HEK293 (cell line): ENCODE results near the gene AMBRA1.
A peak's percentile ranks its signal among the peaks of the same experiment; 100 is the strongest.

Source experiments
- BCL11B ChIP-seq: fragments of 450-650 bp; formaldehyde crosslinking; IDR thresholded peaks from 2 replicates; pipeline ENCODE4 v1.5.1; 2016; ENCODE audit warnings: low read depth, missing biosample characterization, missing genetic modification characterization
- GLI4 ChIP-seq: fragments of 450-650 bp; formaldehyde crosslinking; IDR thresholded peaks from 2 replicates; pipeline ENCODE4 v1.5.1; 2016; ENCODE audit warnings: missing biosample characterization, missing genetic modification characterization
- GLIS2 ChIP-seq: fragments of 450-650 bp; formaldehyde crosslinking; IDR thresholded peaks from 2 replicates; pipeline ENCODE4 v1.5.1; 2016; ENCODE audit warnings: missing biosample characterization, missing genetic modification characterization
- HOXA7 ChIP-seq: sonication (generic); formaldehyde crosslinking; IDR thresholded peaks from 2 replicates; pipeline ENCODE4 v1.8.1; 2022; ENCODE audit warnings: missing genetic modification reagents, borderline replicate concordance
- KLF1 ChIP-seq: fragments of 450-650 bp; formaldehyde crosslinking; IDR thresholded peaks from 2 replicates; pipeline ENCODE4 v1.5.1; 2016; ENCODE audit warnings: missing biosample characterization, missing genetic modification characterization
- MEIS1 ChIP-seq: sonication (generic); formaldehyde crosslinking; IDR thresholded peaks from 2 replicates; pipeline ENCODE4 v1.8.1; 2022; ENCODE audit warnings: missing genetic modification reagents, mild to moderate bottlenecking, borderline replicate concordance
- MYNN ChIP-seq: fragments of 450-650 bp; formaldehyde crosslinking; IDR thresholded peaks from 2 replicates; pipeline ENCODE4 v1.5.1; 2016; ENCODE audit warnings: missing biosample characterization, missing genetic modification characterization, borderline replicate concordance
- MZF1 ChIP-seq: fragments of 450-650 bp; formaldehyde crosslinking; IDR thresholded peaks from 2 replicates; pipeline ENCODE4 v1.5.1; 2017; ENCODE audit warnings: missing biosample characterization, missing genetic modification characterization, borderline replicate concordance
- PRDM6 ChIP-seq: fragments of 450-650 bp; formaldehyde crosslinking; IDR thresholded peaks from 2 replicates; pipeline ENCODE4 v1.5.1; 2017; ENCODE audit warnings: missing biosample characterization, missing genetic modification characterization
- ZBTB17 ChIP-seq: fragments of 450-650 bp; formaldehyde crosslinking; IDR thresholded peaks from 2 replicates; pipeline ENCODE4 v1.5.1; 2016; ENCODE audit warnings: missing biosample characterization, missing genetic modification characterization
- ZBTB7A ChIP-seq: fragments of 450-650 bp; formaldehyde crosslinking; IDR thresholded peaks from 2 replicates; pipeline ENCODE4 v1.5.1; 2016; ENCODE audit warnings: low read depth, missing biosample characterization, missing genetic modification characterization
- ZBTB8A ChIP-seq: fragments of 450-650 bp; formaldehyde crosslinking; IDR thresholded peaks from 2 replicates; pipeline ENCODE4 v1.5.1; 2016; ENCODE audit warnings: missing biosample characterization, missing genetic modification characterization
- ZEB2 ChIP-seq: fragments of 450-650 bp; formaldehyde crosslinking; IDR thresholded peaks from 2 replicates; pipeline ENCODE4 v1.5.1; 2016; ENCODE audit warnings: missing biosample characterization, missing genetic modification characterization
- ZNF132 ChIP-seq: fragments of 450-650 bp; formaldehyde crosslinking; IDR thresholded peaks from 2 replicates; pipeline ENCODE4 v1.5.1; 2017; ENCODE audit warnings: missing biosample characterization, missing genetic modification characterization, borderline replicate concordance
- ZNF133 ChIP-seq: fragments of 450-650 bp; formaldehyde crosslinking; IDR thresholded peaks from 2 replicates; pipeline ENCODE4 v1.5.1; 2016; ENCODE audit warnings: missing biosample characterization, missing genetic modification characterization
- ZNF155 ChIP-seq: fragments of 450-650 bp; formaldehyde crosslinking; IDR thresholded peaks from 2 replicates; pipeline ENCODE4 v1.5.1; 2016; ENCODE audit warnings: missing biosample characterization, missing genetic modification characterization
- ZNF16 ChIP-seq: fragments of 450-650 bp; formaldehyde crosslinking; IDR thresholded peaks from 2 replicates; pipeline ENCODE4 v1.5.1; 2016; ENCODE audit warnings: low read depth, missing biosample characterization, missing genetic modification characterization
- ZNF169 ChIP-seq: fragments of 450-650 bp; formaldehyde crosslinking; IDR thresholded peaks from 2 replicates; pipeline ENCODE4 v1.5.1; 2016; ENCODE audit warnings: missing biosample characterization, missing genetic modification characterization
- ZNF19 ChIP-seq: fragments of 450-650 bp; formaldehyde crosslinking; IDR thresholded peaks from 2 replicates; pipeline ENCODE4; 2016; ENCODE audit warnings: missing biosample characterization, missing genetic modification characterization, low read depth
- ZNF2 ChIP-seq: fragments of 450-650 bp; formaldehyde crosslinking; IDR thresholded peaks from 2 replicates; pipeline ENCODE4 v1.5.1; 2016; ENCODE audit warnings: missing biosample characterization, missing genetic modification characterization
- ZNF202 ChIP-seq: fragments of 450-650 bp; formaldehyde crosslinking; IDR thresholded peaks from 2 replicates; pipeline ENCODE4 v1.5.1; 2016; ENCODE audit warnings: missing biosample characterization, missing genetic modification characterization, borderline replicate concordance
- ZNF223 ChIP-seq: fragments of 450-650 bp; formaldehyde crosslinking; IDR thresholded peaks from 2 replicates; pipeline ENCODE4 v1.5.1; 2016; ENCODE audit warnings: missing biosample characterization, missing genetic modification characterization
- ZNF248 ChIP-seq: fragments of 450-650 bp; formaldehyde crosslinking; IDR thresholded peaks from 2 replicates; pipeline ENCODE4 v1.5.1; 2017; ENCODE audit warnings: missing biosample characterization, missing genetic modification characterization
- ZNF274 ChIP-seq, 2 experiments: fragments of 200-500 bp in 1 of 2; fragments of 450-650 bp in 1 of 2; sonication (Bioruptor generic) in 1 of 2; formaldehyde crosslinking in 1 of 2; IDR thresholded peaks; 2 replicates each; pipeline versions ENCODE4 v1.5.1 to v1.6.1; 2014 to 2016; ENCODE audit warnings: borderline replicate concordance in 1 of 2, inconsistent platforms in 1 of 2, low read length in 1 of 2, missing biosample characterization in 1 of 2, missing genetic modification characterization in 1 of 2
- ZNF473 ChIP-seq: fragments of 450-650 bp; formaldehyde crosslinking; IDR thresholded peaks from 2 replicates; pipeline ENCODE4 v1.5.1; 2017; ENCODE audit warnings: missing biosample characterization, missing genetic modification characterization
- ZNF529 ChIP-seq: fragments of 450-650 bp; formaldehyde crosslinking; IDR thresholded peaks from 2 replicates; pipeline ENCODE4 v1.5.1; 2017; ENCODE audit warnings: missing genetic modification characterization, missing biosample characterization; ENCODE audit not compliant: insufficient replicate concordance
- ZNF560 ChIP-seq: fragments of 450-650 bp; formaldehyde crosslinking; IDR thresholded peaks from 2 replicates; pipeline ENCODE4 v1.5.1; 2017; ENCODE audit warnings: missing biosample characterization, missing genetic modification characterization, borderline replicate concordance
- ZNF610 ChIP-seq: fragments of 450-650 bp; formaldehyde crosslinking; IDR thresholded peaks from 2 replicates; pipeline ENCODE4 v1.5.1; 2016; ENCODE audit warnings: missing biosample characterization, missing genetic modification characterization, borderline replicate concordance
- ZNF843 ChIP-seq: fragments of 450-650 bp; formaldehyde crosslinking; IDR thresholded peaks from 2 replicates; pipeline ENCODE4 v1.5.1; 2016; ENCODE audit warnings: missing biosample characterization, missing genetic modification characterization
- TF ChIP-seq, protein P1 (sequence below): fragments of 450-650 bp; formaldehyde crosslinking; IDR thresholded peaks from 2 replicates; pipeline ENCODE4 v1.5.1; 2016; ENCODE audit warnings: missing biosample characterization, missing genetic modification characterization
- TF ChIP-seq, protein P2 (sequence below): fragments of 450-650 bp; formaldehyde crosslinking; IDR thresholded peaks from 2 replicates; pipeline ENCODE4 v1.5.1; 2016; ENCODE audit warnings: missing biosample characterization, missing genetic modification characterization

The AMBRA1 gene

GRCh38 chr11:46617134-46617971 is 23.5 kb upstream of the AMBRA1 start, which contains the start of the genes ATG13 and HARBI1 (continued):
- TF ChIP-seq ZBTB7A (tag by site-specific recombination) (0 out of 2 replicates have a peak, but pooled peaks have one; percentile 56), ZNF202 (no peak), MEIS1 (CRISPR knock-in tag) (no peak), ZEB2 (tag by site-specific recombination) (peak; percentile 99), GLIS2 (tag by site-specific recombination) (no peak), ZNF169 (tag by site-specific recombination) (no peak), ZNF223 (no peak), ZNF2 (tag by site-specific recombination) (no peak), ZBTB17 (tag by site-specific recombination) (0 out of 2 replicates have a peak, but pooled peaks have one; percentile 14), ZNF610 (tag by site-specific recombination) (no peak), ZNF132 (tag by site-specific recombination) (no peak), GLI4 (tag by site-specific recombination) (no peak), KLF1 (tag by site-specific recombination) (peak; percentile 76), ZNF560 (tag by site-specific recombination) (no peak), ZNF843 (no peak), ZNF19 (tag by site-specific recombination) (no peak), MYNN (tag by site-specific recombination) (no peak), ZNF16 (tag by site-specific recombination) (no peak), ZNF133 (no peak), MZF1 (tag by site-specific recombination) (no peak), HOXA7 (no peak), ZNF473 (no peak), ZNF155 (tag by site-specific recombination) (no peak), ZNF274 (IDR thresholded peaks at IDR 0.05; ENCODE audit: low read length) (no peak), ZNF274 (tag by site-specific recombination; IDR thresholded peaks at IDR 0.05; ENCODE audit: borderline replicate concordance) (no peak), ZBTB8A (tag by site-specific recombination) (peak; percentile 82), PRDM6 (no peak), ZNF248 (tag by site-specific recombination) (no peak), BCL11B (tag by site-specific recombination) (no peak), ZNF529 (tag by site-specific recombination) (no peak)
- TF ChIP-seq, protein P1, sequence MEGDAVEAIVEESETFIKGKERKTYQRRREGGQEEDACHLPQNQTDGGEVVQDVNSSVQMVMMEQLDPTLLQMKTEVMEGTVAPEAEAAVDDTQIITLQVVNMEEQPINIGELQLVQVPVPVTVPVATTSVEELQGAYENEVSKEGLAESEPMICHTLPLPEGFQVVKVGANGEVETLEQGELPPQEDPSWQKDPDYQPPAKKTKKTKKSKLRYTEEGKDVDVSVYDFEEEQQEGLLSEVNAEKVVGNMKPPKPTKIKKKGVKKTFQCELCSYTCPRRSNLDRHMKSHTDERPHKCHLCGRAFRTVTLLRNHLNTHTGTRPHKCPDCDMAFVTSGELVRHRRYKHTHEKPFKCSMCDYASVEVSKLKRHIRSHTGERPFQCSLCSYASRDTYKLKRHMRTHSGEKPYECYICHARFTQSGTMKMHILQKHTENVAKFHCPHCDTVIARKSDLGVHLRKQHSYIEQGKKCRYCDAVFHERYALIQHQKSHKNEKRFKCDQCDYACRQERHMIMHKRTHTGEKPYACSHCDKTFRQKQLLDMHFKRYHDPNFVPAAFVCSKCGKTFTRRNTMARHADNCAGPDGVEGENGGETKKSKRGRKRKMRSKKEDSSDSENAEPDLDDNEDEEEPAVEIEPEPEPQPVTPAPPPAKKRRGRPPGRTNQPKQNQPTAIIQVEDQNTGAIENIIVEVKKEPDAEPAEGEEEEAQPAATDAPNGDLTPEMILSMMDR, result peak; percentile 72; the same call in 1 of the 2 replicates
- TF ChIP-seq, protein P2, sequence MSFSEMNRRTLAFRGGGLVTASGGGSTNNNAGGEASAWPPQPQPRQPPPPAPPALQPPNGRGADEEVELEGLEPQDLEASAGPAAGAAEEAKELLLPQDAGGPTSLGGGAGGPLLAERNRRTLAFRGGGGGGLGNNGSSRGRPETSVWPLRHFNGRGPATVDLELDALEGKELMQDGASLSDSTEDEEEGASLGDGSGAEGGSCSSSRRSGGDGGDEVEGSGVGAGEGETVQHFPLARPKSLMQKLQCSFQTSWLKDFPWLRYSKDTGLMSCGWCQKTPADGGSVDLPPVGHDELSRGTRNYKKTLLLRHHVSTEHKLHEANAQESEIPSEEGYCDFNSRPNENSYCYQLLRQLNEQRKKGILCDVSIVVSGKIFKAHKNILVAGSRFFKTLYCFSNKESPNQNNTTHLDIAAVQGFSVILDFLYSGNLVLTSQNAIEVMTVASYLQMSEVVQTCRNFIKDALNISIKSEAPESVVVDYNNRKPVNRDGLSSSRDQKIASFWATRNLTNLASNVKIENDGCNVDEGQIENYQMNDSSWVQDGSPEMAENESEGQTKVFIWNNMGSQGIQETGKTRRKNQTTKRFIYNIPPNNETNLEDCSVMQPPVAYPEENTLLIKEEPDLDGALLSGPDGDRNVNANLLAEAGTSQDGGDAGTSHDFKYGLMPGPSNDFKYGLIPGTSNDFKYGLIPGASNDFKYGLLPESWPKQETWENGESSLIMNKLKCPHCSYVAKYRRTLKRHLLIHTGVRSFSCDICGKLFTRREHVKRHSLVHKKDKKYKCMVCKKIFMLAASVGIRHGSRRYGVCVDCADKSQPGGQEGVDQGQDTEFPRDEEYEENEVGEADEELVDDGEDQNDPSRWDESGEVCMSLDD, result 0 out of 2 replicates have a peak, but pooled peaks have one; percentile 23
